ENCODE measurements around the gene PRPH. TPM values are rescaled to one million over a fixed set of nuclear protein-coding genes. Genes with fewer than 3 reads are reported as not detected.

The PRPH gene
- total RNA-seq, 1 donor from 2014 or later = 1.0 TPM

DNA sequence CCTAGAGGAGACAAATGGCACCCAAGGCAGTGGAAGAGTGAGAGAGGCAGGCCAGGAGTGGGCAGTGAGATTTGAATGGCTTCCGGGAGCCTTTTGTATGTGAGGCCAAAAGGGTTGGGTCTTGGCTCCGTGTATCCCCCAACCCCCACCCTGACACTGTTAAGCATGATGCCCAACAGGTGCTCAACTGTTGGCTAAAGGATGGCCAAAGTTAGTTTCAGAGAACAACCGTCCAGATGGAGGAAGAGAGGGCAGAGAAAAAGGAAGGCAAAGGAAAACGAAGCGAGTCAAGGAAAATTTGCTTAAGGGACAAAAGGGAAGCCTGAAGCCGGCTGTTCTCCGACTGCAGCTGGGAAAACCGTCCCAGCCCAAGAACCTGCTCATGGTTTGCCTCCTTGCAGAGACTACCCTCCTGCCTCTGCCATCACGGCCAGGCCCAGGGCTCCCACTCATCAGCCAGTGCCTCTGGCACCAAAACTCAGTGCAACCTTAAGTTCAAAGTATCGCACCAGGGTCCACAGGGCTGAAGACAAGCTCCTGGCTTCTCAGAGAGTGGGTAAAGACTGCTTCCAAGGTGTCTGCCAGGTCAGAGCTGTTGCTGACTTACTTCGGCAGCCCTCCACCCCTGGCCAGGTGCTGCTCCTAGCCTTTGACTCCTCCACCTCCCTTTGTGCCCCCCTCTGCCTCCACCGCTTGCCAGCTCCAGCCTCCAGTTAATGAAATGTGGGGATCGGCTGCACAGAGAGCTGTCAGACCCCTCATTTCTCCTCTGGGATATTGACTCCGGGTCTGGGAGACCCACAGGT, 46.2 kb downstream of the PRPH start:
- TF ChIP-seq, protein P1, sequence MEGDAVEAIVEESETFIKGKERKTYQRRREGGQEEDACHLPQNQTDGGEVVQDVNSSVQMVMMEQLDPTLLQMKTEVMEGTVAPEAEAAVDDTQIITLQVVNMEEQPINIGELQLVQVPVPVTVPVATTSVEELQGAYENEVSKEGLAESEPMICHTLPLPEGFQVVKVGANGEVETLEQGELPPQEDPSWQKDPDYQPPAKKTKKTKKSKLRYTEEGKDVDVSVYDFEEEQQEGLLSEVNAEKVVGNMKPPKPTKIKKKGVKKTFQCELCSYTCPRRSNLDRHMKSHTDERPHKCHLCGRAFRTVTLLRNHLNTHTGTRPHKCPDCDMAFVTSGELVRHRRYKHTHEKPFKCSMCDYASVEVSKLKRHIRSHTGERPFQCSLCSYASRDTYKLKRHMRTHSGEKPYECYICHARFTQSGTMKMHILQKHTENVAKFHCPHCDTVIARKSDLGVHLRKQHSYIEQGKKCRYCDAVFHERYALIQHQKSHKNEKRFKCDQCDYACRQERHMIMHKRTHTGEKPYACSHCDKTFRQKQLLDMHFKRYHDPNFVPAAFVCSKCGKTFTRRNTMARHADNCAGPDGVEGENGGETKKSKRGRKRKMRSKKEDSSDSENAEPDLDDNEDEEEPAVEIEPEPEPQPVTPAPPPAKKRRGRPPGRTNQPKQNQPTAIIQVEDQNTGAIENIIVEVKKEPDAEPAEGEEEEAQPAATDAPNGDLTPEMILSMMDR (IDR thresholded peaks at IDR 0.05) = no peak
- intact Hi-C loops (cut with DNase I) = no loop called here
- no peak overlapping the region for H3K27ac ChIP-seq
- no peaks in the 10 kb centered on the region for H3K9me3 ChIP-seq
- no peak for DNase-seq
- H3K4me1 ChIP-seq = peaks cover 50% of the 10 kb centered on the region
- no peaks in the 10 kb centered on the region for H3K36me3 ChIP-seq
- ATAC-seq = no peak
- peaks cover 84% of the 10 kb centered on the region for H3K27me3 ChIP-seq (ENCODE audit: low read depth)
- H3K4me3 ChIP-seq = no peak overlapping the region

GRCh38 chr12:49341777-49342065, 46.8 kb downstream of the PRPH start:
- peak overlapping the region; percentile 54 for H3K4me3 ChIP-seq

DNA sequence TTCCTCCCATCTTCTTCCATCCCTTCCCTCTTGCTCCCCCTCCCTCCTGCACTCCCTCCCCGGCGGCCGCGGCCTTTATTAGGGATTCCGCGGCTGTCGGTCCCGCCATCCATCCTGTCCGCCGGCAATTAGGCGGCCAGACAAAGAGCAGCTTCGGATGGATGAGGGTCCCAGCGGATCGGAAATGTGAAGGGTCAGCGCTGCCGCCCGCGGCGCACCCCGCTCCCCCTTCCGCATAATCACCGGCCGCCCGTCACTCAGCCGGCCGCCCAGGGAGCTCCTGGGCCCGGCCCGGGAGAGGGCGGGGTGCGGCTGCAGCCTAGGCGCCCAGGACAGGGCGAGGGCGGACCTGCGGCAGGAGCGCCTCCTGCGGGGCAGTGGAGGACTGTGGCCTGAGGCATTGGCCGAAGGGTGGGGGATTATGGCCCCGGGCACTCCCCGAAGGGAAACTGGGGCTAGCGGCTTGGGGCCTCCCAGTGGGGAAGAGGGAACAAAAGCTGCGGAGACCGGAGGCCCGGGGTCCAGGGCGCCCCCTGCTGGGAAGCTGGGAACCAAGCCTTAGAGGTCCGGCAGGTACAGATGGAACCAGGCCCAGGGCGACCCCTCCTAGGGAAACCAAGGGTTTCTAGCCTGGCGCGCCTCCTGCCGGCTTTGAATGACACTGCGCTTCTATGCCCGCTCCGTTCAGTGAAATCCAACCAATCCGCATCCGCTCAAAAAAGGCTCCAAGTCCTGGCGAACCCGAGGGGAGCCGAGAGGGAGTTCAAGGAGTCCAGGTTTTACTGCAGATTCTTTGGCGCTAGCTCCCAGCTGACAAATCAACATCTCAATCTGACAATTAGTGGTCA, 47.3 kb downstream of the PRPH start:
- ATAC-seq (peak; percentile 71 to 78), DNase-seq (peak; percentile 86)
- H3K4me1 ChIP-seq = peaks cover 50% of the 10 kb centered on the region
- peak overlapping the region; percentile 54 for H3K4me3 ChIP-seq
- TF ChIP-seq, protein P1 (IDR thresholded peaks at IDR 0.05) = peak; percentile 82
- no peak overlapping the region for H3K27ac ChIP-seq
- H3K27me3 ChIP-seq (ENCODE audit: low read depth) = peaks cover 84% of the 10 kb centered on the region
- H3K9me3 ChIP-seq = no peaks in the 10 kb centered on the region
- intact Hi-C loops (cut with DNase I) = no loop called here
- H3K36me3 ChIP-seq = no peaks in the 10 kb centered on the region

More at GRCh38 chr12:49341777-49342065, 46.8 kb downstream of the PRPH start:
- H3K36me3 ChIP-seq = no peaks in the 10 kb centered on the region
- TF ChIP-seq, protein P1 (IDR thresholded peaks at IDR 0.05) = no peak
- intact Hi-C loops (cut with DNase I) = no loop called here
- ATAC-seq = no peak
- peaks cover 84% of the 10 kb centered on the region for H3K27me3 ChIP-seq (ENCODE audit: low read depth)
- no peak for DNase-seq
- H3K4me1 ChIP-seq = peaks cover 50% of the 10 kb centered on the region
- no peak overlapping the region for H3K27ac ChIP-seq
- no peaks in the 10 kb centered on the region for H3K9me3 ChIP-seq

GRCh38 chr12:49342914-49343731, 48.2 kb downstream of the PRPH start:
- peak overlapping the region; percentile 54 for H3K4me3 ChIP-seq
- no peak overlapping the region for H3K27ac ChIP-seq
- H3K4me1 ChIP-seq = peaks cover 57% of the 10 kb centered on the region
- no peak for ATAC-seq
- TF ChIP-seq, protein P1 (IDR thresholded peaks at IDR 0.05) = no peak
- H3K36me3 ChIP-seq = no peaks in the 10 kb centered on the region
- no peak for DNase-seq
- no peaks in the 10 kb centered on the region for H3K9me3 ChIP-seq
- H3K27me3 ChIP-seq (ENCODE audit: low read depth) = peaks cover 86% of the 10 kb centered on the region
- intact Hi-C loops (cut with DNase I) = no loop called here

DNA sequence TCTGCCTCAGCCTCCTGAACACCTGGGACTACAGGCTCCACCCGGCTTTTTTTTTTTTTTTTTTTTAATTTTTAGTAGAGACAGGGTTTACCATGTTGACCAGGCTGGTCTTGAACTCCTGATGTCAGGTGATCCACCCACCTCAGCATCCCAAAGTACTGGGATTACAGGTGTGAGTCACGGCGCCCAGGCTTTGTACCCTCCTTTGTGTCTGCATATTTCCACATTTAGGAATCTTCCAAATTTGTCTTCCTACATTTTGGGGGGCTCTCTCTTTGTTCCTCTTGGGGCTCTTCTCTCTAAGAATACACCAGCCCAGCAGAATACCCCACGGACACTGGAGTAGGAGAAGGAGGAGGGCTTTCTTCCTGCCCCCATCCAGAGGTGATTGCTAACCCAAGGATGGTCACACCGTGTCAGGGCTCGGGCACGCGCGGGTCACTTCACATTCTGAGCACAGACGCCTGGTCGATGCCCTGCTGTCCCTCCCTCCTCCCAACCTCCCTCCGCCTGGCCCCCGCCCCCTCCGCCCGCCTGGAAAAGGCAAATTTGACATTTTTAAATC, 49.6 kb downstream of the PRPH start:
- Histone ChIP-seq H3K36me3 (no peaks in the 10 kb centered on the region), H3K27me3 (ENCODE audit: low read depth) (peaks cover 86% of the 10 kb centered on the region), H3K27ac (no peak overlapping the region), H3K4me1 (peaks cover 59% of the 10 kb centered on the region), H3K9me3 (no peaks in the 10 kb centered on the region), H3K4me3 (no peak overlapping the region)
- intact Hi-C loops (cut with DNase I) = no loop called here
- TF ChIP-seq, protein P1 (IDR thresholded peaks at IDR 0.05) = no peak
- DNase-seq (no peak), ATAC-seq (no peak)
